Dermis blood vessel endothelial cell (primary cell): ENCODE results near the gene BECN2. TPM values are rescaled to one million over a fixed set of nuclear protein-coding genes. Genes with fewer than 3 reads are reported as not detected.
"Not testable (repeated sequence)": the region's sequence is repeated elsewhere in the genome, so short reads cannot be mapped to it uniquely, and the experiment has no call there.

Experiments used
- DNase-seq: peaks from one replicate; pipeline ENCODE4 v3.0.0; 2010
- total RNA-seq: library from RNA; depleted of rRNA; stranded (reverse); fragments of >200 nt; gene quantifications from 2 replicates; pipeline ENCODE4 v1.2.3, GENCODE V29; 2014

Gene BECN2
- total RNA-seq, 1 donor from 2014 or later = not detected

GRCh38 chr1:241979926-241980325 is 22.4 kb downstream of the BECN2 start:
- no peak for DNase-seq

- DNase-seq = peak; percentile 64
Observed at GRCh38 chr1:241985787-241986186, 28.2 kb downstream of the BECN2 start.

GRCh38 chr1:241988389-241988930 is 30.9 kb downstream of the BECN2 start:
- not testable (repeated sequence) for DNase-seq

- peak; percentile 8 for DNase-seq
Observed at GRCh38 chr1:241990040-241990439, 32.5 kb downstream of the BECN2 start.

GRCh38 chr1:241992734-241993133 is 35.2 kb downstream of the BECN2 start:
- no peak for DNase-seq

GRCh38 chr1:241994171-241994570 is 36.6 kb downstream of the BECN2 start:
- no peak for DNase-seq

GRCh38 chr1:241997401-241997998 is 39.9 kb downstream of the BECN2 start:
- DNase-seq = no peak

GRCh38 chr1:241998412-241998921 is 40.9 kb downstream of the BECN2 start:
- DNase-seq = peak; percentile 64

- DNase-seq = no peak
Observed at GRCh38 chr1:241999026-241999425, 41.5 kb downstream of the BECN2 start, which contains the start of gene MAP1LC3C. Gene MAP1LC3C, minus strand, starts transcription at chr1:241999098. Its CDS starts 90 bp downstream, at chr1:241999008.

- DNase-seq = no peak
Observed at GRCh38 chr1:242000434-242000833, 42.9 kb downstream of the BECN2 start.

GRCh38 chr1:242002072-242002471 is 44.5 kb downstream of the BECN2 start:
- DNase-seq = no peak

- no peak for DNase-seq
Observed at GRCh38 chr1:242002510-242002909, 44.9 kb downstream of the BECN2 start.

GRCh38 chr1:242004751-242005495 is 47.4 kb downstream of the BECN2 start:
- no peak for DNase-seq

GRCh38 chr1:242005866-242006535 is 48.4 kb downstream of the BECN2 start:
- no peak for DNase-seq

GRCh38 chr1:242006976-242007375 is 49.4 kb downstream of the BECN2 start:
- no peak for DNase-seq

Other genes starting within 250 kb of the BECN2 start
- 6.8 and 17.6 TPM in 2 replicates for gene EXO1, start 109.6 kb upstream of the BECN2 start, total RNA-seq
- gene MAP1LC3C, start 41.3 kb downstream of the BECN2 start, total RNA-seq = not detected in 2 replicates